Fibroblast of skin of left quadriceps (primary cell): Measurements from ENCODE around the gene CFAP57.

Experiments used
- DNase-seq, 2 experiments: peaks; one replicate each; pipeline ENCODE4 v3.0.0-alpha.2; 2013; ENCODE audit warnings: low read depth in 2 of 2

The CFAP57 gene

DNA sequence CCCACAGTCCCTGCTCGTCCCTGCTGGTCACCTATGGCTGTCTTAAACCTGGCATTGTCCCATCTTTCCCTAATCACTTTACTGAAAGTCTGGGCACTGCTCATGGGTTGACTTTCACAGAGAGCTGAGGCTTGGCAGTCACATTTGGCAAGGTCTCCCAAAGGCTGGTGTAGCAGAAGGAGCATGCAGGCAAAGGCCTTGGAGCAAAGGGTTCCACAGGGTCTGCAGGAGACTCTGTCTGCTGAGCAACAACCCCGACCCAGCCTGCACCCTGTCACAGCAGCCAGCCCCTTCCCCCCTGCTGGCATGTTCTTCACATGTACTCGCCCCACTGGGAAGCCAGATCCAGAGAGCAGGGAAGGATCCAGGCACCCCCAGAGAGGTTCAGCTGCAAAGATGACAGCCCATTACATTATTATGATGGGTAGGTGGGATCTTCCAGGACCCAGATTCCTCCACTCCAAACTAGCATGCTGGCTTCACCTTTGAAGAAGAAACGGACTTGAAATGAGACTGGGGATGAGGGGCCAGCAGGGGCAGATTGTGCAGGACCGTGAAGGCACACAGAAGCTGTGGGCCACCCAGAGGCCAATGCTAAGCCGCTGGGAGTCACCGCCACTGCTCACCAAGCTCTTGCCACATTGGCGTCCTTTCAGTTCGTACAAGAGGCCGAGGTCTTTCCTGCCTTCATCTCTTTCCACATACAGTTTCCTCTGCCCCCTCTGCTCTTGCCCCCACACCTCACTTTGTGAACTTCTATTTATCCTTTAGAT lies 83.5 kb downstream of the CFAP57 start:
- no peak for DNase-seq

DNA sequence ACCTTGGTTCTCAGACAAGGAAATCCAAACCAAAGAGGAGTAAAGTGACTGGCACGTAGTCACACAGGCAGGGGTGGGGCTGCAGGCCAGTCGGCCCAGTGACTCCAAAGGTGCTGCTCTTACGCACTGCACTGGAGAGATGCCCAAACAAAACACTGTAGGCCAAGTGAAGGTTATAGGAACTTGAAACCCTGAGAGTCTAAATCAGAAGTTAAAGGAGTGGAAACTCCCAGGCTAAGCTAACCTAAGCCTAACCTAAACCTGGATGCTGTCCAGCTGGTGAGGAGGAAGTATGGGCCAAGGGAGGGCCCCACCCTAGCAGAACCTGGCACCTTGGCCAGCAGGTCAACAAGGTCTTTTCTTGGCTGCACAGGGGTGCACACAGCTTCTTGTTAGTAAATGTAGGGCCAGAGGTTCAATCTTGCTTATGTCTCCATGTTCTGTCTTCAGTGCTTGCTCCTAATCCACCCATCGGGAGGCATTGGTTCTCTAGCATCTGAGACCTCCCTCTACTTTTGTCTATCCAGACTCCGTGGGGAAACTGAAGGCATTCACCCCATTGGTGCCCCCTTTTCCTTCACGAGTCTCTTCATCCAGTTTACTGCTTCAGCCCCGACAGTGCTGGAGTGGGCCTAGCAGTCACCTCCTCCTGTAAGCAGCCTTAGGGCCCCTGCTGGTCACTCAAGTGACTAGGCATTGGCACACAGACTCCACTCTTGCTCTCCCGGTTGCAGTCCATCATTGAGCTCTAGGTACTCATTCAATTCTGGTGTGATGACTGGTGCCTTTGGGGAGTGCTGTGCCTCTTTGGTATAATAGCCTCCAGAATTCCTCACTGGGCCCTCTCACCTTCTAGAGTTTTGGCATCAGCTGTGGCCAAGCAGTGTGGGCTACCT lies 84.8 kb downstream of the CFAP57 start:
- DNase-seq = no peak

DNA sequence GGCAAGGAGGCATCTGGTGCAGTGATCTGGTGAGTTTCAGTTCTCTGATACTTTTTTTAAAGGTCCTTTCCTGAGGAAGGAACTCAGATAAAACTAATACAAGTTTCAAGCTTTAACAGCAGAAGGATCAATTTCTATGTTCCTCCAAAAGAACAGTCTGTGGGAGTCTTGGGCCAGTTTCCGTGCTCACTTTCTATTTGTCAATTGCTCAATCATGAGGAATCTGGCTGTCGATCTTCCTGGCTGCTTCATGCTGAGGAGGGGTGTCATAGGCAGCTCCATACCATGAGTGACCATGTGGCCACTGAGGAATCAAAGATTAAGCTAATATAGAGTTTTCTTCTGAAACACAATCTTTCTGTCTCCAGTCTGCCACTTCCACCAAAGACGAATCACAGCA lies 86.2 kb downstream of the CFAP57 start:
- no peak for DNase-seq

DNA sequence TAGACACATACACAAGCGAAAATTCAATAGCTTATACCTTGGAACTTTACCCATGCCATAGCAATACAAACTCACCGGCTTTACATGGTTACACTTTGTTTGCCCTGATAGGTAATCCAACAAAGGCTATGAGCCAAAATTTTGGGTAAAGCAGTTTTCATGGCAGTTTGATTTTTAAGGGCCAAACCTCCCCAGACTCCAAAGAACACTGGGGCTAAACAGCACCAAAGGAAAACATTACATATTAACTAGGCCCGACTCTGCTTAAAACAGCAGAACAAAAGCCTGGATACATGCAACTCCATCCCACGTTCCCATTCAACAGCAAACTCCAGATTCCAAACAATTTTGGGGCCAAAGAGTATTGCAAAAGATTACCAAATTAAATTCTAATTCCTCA lies 93.3 kb downstream of the CFAP57 start:
- DNase-seq = no peak

DNA sequence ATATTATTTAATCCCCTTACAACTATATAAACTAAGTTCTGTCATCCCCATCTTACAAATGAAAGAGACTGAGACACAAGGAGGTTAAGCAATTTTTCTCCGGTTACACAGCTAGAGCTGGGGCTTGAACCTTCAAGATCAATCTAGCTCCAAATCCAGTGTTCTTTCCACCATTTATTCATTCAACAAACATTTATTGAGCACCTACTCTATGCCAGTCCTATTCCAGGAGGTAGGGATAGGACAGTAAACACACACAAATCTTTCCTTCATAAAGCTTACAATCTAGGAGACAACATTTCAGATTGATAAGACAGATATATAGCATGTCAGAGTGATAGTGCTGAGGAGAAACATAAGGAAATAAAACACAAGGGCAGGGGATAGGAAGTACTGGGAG lies 94.8 kb downstream of the CFAP57 start:
- DNase-seq = no peak

DNA sequence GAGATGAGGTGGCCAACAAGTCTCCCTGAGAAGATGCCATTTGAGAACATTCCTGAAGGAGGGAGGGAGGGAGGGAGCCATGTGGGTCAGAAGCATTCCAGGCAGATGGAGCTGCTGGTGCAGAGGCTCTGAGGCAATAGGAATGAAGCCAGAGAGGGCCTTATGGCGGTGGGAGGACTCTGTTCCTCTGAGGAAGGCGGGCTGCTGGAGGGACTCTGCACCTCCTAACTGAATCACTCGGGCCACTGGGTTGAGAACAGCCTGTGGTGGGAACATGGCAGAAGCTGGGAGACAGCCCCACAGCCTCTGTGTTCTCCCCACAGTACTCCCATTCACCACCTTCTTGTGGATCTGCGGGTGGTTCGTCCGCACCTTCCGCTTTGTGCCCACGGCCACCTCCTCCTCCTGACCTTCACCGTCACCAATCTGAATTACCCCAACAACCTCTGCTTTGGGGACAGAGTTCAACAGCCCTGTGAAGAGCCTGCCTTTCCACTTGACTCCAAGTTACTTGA lies 95.2 kb downstream of the CFAP57 start:
- peak; percentile 44 to 48 for DNase-seq

DNA sequence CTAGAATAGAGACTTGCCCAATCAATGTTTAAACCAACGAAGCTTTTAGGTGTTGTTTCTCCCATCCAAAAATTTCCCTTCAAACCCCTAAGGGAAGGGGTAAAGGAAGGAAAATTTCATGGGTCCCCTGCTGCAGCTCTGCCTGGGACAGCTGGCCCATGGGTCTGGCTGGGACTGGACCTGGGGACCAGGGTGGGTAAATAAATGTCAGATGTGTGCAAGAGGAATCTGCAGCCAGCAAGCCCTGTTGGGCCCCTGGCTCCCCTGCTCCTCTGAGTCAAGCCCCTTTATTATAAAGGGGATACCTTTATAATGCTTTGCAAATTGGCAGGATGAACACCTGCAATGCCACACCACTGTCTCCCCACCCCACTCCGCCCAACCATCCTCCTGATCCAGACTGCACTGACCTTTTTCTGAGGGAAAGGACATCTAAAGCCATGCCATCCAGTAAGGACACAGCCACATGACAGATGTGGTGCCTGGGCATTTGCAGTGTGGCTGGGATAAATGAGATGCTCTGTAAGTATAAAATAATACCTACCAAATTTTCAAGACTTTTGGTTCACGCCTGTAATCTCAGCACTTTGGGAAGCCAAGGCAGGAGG lies 95.8 kb downstream of the CFAP57 start:
- DNase-seq = no peak

DNA sequence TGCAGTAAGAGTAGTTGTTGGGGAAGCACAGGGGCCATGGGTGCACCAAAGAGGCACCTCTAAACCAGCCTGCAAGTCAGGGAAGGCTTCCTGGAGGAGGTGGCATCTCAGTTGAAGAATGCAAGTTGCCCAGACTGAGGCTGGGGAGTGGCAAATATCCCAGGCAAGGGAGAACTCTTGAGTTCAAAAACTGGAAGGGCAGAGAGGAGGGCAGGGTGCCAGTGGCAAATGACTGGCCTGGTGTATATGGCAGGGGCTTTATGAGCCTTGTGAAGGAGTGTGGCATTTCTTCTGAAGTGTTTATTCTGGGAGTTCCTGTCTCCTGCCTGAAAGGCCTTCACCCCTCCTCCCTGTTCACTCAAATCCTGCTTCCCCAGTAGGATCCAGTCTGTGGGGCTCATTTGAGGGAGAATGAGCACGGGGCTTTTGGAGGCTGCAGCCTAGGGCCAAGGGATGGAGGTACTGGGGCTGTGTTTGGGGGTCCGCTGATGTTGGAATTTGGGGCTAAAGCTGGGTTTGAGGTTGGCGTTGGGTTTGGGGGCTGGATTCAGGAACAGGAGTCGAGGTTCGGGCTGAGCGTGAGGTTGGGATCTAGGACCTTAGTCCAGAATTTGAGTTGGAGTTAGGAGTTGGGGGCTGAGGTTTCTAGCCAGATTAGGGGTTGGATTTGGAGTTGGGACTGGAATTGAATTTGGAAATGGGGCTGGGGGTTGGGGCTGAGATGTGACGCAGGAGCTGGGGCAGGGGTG lies 97.7 kb downstream of the CFAP57 start, which contains the start of gene TMEM125:
Gene TMEM125, plus strand, starts transcription at position 357 of the 749 bp plus-strand sequence. CDS start 2,740 bp downstream, outside the sequence.
- DNase-seq = no peak

DNA sequence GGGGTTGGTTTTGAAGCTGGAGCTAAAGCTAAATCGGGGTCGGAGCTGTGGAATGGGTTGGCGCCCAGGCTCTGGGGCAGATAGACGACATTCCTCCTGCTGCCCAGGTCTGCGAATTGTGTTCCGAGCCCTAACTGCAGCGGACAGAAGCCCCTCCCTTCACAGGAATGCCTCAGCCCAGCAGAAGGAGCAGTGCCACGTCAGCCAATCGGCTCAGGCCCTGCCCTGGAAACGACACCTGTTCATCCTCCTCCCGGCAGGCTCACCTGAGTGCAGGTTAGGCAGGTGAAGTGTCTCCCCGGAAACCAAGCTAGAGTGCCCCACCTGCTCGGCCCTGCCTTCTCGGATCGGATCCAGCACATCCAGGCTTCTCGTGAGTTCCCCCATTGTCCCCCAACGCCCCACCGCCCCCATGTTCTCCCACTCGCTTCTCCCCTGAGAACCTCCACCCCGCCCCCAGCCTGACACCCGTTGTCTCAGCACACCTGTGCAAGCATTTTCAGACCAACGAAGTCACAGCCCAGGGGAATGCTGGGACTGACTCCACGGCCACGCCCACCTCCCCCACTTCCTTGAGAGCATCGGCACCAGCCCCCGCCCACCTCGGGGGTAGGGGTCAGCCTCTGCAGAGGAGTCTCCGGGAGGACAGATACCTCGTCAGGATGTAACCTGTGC lies 98.4 kb downstream of the CFAP57 start:
- no peak for DNase-seq

DNA sequence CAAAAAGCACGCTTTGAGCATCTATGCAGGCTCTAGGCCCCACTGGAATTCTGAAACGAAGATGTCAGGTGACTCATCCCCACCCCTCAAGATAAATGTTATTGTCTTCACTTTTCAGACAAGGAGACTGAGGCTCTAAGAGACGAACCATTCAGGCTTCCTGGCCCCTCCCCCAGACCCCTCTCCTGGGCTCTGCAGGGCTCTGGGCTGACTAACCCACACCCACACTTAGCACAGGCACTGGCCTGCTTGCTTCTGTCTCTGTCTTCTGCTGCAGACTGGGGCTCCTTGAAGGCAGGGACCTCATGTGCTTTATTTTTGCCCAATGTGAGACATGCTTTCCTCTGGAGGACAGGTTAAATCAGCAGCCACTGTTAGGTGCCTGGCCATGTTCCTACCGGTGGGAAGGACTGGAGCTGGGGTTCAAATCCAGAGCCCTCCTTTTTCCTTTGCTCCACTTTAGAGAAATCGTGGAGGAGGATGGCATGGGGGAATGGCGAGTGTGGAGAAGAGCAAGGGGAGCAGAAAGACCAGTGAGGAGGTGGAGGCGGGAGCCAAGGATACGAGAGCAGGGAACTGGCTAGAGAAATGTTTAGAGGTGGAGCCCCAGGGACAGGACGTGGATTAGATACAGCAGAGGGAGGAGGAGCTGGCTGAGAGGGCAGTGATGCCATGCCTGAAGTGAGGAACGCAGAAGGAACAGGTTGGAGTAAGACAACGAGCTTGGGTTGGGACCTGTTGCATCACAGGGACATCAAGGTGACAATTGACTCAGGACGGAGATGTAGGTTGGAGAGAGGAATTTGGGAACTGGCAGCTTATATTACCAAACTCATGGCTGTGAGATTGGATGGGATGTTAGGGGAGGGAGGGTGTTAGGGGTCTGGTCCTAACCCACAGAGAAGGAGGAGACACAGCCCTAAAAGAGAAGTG lies 99.3 kb downstream of the CFAP57 start:
- no peak for DNase-seq

DNA sequence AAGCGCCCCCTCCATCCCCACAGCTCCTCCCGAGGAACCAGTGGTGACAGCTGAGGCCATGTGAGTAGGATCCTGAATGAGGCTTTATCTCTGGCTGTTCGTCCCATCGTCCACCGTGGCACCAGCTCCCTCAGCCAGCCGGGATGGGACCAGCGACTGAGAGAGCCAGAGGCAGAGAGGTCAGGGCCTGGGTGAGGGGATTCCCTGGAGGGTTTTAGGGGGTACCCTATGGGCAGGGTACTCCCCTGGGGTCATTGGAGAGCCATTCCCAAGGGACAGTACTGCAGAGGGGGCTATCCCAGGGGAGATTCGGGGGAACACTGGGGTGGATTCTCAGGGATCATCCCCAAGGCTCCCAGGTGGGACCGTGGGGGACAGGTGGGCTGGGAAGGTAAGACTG lies 100.0 kb downstream of the CFAP57 start:
- DNase-seq = no peak

DNA sequence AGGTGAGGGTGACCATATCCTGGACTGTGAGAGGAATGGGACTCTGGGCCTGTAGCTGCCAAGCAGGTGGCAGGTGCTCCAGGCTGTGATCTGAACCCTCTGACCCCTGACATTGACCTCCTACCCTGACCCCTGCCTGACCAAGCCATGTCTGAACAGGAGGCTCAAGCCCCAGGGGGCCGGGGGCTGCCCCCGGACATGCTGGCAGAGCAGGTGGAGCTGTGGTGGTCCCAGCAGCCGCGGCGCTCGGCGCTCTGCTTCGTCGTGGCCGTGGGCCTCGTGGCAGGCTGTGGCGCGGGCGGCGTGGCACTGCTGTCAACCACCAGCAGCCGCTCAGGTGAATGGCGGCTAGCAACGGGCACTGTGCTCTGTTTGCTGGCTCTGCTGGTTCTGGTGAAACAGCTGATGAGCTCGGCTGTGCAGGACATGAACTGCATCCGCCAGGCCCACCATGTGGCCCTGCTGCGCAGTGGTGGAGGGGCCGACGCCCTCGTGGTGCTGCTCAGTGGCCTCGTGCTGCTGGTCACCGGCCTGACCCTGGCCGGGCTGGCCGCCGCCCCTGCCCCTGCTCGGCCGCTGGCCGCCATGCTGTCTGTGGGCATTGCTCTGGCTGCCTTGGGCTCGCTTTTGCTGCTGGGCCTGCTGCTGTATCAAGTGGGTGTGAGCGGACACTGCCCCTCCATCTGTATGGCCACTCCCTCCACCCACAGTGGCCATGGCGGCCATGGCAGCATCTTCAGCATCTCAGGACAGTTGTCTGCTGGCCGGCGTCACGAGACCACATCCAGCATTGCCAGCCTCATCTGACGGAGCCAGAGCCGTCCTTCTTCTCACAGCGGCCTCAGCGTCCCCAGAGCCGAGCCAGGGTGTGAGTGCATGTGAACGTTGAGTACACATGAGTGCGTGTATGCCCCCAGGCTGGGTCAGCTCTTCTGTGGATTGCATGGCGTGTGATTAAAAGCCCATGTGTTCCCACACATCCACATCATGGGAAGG lies 100.7 kb downstream of the CFAP57 start:
- DNase-seq = no peak

DNA sequence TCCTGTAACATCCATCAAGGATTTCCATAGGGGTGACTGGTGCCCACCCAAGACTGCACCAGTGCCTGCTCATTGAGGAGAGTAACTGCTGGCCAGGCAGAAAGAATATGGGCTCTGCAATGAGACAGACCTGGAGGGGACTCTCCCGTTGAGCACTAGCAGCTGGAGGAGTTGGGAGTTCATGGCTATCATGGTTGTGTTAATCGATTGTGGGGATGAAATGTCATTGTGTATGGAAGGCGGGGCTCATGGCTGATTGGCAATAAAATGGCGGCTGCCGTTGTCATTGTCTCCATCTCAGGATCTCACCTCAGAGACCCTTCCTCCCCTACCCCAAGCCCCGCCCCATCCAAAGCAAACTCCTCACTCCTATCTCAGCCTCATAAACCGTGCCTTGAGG lies 101.6 kb downstream of the CFAP57 start:
- DNase-seq = no peak

DNA sequence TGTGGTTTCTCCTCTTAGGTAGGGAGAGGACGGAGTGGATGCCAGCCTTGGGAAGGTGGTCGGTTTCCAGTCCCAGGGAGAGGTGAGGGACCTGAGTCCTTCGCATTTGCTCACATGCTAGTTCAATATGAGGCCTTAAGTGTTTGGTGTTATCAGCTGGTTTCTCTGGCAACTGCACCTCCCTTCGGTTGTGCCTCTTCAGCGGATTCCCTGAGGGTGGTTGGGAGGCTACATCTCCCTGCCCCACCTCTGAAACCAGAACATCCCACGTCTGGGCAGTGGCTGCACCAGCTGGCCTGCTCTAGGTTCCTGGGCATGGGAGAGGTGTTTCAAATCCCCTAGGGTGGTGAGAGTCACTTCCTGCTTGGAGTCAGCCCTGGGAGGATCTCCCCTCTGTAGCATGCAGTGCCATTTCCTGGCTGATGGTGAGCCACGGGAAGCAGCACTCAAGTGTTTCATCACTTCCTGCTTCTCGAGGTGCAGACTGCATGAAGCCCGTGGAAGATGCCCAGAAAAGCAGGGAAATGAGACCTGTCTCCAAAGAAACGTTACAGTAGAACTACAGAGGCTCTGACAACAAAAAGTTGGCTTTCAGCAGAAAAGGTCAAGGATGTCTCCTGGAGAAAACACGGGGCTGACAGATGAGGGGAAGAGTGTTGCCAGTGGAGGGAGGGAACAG lies 102.1 kb downstream of the CFAP57 start:
- DNase-seq = peak in 1 of 2 experiments; percentile 3

DNA sequence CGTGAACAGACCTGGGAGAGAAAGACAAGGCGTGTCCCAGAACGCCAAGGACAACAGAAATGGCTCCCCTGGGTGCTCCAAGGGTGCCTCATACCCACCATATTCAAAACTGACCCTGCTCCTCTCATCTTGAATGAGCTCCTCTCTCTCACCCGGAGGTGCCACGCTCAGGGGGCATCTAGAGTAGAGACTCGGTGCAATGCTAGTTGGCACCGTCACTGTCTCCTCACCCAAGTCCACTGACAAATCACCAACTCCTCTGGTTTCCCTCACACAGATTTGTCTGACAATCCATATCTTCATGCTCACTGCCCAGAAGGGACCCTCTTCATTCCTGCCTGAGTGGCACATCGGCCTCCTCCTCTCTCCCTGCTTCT lies 102.7 kb downstream of the CFAP57 start:
- DNase-seq = no peak

DNA sequence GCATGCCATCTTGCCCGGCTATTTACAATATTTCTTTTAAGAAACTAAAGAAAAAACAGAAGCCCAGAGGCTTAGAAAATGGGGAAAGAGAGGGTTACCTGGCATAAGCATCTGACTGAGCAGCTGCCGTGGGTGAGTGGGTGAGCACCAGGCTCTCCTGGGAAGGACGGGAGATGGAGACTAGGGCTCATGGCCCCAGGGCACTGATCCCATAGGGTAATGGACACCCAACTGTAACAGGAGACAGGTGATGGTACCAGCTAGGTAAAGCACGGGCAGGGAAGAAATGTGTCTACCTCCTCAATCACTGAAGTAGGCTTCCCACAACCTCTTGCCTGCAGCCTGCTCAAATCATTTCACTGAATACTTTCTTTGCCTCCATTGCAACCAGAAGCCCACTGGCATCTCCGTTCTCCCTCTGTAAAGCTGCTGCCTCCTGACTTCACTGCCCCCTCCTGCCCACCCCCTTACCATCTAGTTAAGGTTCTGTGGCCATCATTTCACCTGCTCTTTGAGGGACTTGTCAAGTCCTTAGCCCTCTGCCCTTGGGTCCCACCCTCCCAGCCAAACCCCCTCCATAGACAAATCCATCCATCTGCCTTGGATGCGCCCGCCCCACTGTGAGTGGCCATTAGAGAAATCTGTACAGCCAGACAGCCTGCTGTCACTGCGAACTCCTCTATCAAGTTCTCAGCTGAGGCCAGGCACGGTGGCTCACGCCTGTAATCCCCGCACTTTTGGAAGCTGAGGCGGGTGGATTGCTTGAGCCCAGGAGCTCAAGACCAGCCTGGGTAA lies 103.9 kb downstream of the CFAP57 start:
- DNase-seq = no peak

DNA sequence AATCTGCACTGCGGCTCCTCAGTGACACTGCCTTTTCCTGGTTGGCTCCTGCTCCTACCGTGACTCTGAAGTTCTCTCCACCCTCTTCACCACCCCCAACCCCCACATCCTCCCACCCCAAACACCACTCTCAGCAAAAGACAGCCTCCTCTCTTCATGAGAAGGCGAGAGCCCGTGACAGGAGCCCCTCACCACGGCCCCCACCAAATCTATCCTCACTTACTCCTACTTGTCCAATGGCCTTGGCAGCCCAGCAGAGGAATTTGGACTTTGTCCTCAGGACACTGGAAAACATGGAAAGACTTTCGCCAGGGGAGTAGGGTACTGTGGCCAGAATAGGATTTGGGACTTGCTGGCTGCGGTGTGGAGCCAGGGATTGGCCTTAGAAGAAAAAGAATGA lies 104.5 kb downstream of the CFAP57 start:
- no peak for DNase-seq
